ENCODE measurements around the gene KIAA0232.

Gene KIAA0232, protein sequence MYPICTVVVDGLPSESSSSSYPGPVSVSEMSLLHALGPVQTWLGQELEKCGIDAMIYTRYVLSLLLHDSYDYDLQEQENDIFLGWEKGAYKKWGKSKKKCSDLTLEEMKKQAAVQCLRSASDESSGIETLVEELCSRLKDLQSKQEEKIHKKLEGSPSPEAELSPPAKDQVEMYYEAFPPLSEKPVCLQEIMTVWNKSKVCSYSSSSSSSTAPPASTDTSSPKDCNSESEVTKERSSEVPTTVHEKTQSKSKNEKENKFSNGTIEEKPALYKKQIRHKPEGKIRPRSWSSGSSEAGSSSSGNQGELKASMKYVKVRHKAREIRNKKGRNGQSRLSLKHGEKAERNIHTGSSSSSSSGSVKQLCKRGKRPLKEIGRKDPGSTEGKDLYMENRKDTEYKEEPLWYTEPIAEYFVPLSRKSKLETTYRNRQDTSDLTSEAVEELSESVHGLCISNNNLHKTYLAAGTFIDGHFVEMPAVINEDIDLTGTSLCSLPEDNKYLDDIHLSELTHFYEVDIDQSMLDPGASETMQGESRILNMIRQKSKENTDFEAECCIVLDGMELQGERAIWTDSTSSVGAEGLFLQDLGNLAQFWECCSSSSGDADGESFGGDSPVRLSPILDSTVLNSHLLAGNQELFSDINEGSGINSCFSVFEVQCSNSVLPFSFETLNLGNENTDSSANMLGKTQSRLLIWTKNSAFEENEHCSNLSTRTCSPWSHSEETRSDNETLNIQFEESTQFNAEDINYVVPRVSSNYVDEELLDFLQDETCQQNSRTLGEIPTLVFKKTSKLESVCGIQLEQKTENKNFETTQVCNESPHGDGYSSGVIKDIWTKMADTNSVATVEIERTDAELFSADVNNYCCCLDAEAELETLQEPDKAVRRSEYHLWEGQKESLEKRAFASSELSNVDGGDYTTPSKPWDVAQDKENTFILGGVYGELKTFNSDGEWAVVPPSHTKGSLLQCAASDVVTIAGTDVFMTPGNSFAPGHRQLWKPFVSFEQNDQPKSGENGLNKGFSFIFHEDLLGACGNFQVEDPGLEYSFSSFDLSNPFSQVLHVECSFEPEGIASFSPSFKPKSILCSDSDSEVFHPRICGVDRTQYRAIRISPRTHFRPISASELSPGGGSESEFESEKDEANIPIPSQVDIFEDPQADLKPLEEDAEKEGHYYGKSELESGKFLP (N-terminal part only)

GRCh38 chr4:6782147-6782845 is at the start of gene KIAA0232:
Gene KIAA0232 (plus strand): TSS chr4:6782727. CDS start chr4:6824454, 41,727 bp downstream.
- DNase-seq, result peak; percentile 85

GRCh38 chr4:6733358-6734164 is 49.0 kb upstream of the KIAA0232 start:
- no peak for DNase-seq

GRCh38 chr4:6734165-6734786 is 48.3 kb upstream of the KIAA0232 start:
- DNase-seq, result no peak

DNA sequence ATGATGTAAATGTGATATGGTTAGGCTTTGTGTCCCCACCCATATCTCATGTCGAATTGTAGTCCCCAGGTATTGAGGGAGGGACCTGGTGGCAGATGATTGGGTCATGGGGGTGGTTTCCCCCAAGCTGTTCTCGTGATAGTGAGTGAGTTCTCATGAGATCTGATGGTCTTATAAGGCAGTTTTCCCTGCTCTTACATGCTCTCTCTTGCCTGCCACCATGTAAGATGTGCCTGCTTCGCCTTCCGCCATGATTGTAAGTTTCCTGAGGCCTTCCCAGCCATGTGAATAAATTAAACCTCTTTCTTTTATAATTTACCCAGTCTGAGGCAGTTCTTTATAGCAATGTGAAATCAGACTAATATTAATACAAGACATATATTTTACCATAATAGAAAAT is 42.6 kb upstream of the KIAA0232 start:
- DNase-seq, result no peak

GRCh38 chr4:6740347-6740746 is 42.2 kb upstream of the KIAA0232 start:
- DNase-seq, result no peak

DNA sequence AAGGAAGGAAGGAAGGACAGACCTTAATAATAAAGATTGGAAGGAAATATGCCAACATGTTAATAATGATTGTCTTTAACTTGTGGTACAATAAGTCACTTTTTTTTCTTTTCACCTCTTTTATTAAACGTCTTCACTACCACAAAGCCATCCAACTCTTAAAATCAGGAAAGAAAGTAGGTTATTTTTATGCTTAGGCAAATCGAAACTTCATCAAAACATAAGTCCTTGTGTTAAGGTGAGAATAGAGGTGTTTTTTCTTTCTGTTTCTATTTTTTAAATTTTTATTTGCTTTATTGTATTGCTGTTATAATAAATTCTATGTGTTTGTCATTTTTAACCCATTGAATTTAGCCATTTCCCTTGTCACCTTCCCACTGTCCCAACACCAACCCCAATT is 40.0 kb upstream of the KIAA0232 start:
- DNase-seq, result no peak

DNA sequence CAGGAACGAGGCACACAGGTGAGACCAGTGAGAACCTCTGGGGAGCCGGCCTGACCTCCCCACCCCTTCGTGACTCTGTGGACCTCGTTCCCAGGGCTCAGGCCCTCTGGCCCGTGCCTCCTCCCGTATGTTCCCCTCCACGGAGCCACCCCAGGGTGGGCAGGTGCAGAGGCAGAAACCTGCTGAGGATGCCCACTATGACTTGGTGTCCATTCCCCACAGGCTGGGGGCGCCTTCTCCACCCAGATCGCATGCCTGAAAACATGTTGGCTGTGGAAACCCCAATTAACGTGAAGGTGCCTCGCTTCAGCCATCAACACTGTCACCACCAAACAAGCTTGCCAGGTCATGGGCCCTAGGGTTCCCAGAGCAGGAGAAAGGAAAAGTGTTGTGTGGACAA is 39.5 kb upstream of the KIAA0232 start:
- no peak for DNase-seq

DNA sequence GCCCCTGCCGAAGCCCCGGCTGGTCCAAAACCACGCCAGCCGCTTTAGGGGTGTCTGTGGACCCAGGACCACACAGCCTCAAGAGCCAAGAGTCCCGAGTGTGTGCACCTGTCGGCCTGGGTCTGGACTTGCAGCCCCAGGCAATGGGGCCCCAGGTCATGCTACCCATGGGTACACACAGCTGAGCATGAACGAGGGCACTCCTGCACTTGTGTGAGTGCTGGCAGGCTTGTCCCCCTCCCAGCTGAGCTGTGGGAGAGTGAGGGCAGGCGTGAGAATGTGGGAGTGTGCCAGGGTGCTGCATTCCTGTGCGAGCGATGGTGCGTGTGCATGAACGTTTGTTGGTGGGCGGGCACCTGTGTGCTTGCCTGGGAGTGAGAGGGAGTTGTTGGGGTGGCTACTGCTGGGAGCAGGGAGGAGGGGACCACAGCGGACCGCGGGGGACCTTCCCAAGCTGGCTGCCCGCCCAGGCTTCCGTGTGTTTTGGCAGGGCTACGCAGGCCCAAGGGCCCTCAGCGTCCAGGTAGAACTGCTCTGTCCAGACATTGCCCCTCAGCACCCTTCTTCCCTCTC is 35.7 kb upstream of the KIAA0232 start:
- DNase-seq, result peak; percentile 81

DNA sequence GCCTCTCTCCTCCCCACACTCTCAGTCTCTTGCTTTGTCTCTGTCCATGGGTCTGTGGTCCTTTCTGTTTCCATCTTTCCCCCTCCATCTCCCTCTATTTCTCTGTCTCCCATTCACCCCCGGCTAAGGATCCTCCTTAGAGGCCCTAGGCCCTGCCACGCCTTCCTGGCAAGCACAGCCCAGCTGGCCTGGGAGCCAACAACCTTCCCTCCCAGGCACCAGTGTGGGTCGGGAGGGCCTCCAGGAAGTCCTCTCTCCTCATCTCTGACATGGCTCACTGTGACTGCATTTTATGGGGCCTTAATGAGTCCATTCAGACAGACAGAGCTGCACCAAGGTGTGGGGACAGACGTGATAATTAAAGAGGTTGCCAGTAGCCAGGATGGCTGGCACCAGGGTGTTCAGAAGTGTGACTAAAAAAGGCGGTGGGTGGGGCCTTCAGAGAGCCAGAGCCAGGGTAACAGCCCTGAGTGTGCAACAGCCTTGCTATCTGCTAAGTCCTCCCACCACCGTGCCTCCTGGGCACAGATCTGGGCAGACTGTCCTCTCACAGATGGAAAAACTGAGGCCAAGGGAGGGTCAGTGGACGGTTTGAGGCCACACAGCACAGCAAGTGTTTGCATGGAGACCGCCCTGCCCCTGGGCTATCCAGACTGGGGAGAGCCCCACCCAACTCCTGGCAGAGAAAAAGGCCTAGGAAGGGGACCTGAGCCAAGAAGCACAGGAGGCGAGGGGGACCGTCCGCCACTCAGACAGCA is 35.1 kb upstream of the KIAA0232 start:
- DNase-seq, result peak; percentile 65

DNA sequence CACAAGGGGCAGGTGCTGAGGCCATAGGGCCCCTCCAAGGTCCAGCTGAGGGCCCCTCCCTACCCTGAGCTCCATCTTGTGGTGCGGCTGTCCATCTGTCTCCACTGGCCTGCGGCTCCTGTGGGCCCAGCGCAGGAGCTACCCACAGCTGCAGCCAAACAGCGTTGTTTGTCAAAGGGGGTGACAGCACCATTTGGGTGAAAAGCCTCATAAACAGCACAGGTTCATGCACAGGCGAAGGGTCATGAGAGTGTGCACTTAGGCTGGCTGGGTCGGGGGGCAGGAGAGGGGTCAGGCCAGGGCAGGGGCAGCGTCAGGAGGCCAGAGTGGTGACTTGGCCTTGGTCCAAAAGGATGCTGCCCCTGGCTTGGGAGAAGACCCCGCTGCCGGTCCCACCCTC is 34.2 kb upstream of the KIAA0232 start:
- DNase-seq, result no peak

- DNase-seq, result no peak
Observed at GRCh38 chr4:6749340-6750171, 33.0 kb upstream of the KIAA0232 start.

DNA sequence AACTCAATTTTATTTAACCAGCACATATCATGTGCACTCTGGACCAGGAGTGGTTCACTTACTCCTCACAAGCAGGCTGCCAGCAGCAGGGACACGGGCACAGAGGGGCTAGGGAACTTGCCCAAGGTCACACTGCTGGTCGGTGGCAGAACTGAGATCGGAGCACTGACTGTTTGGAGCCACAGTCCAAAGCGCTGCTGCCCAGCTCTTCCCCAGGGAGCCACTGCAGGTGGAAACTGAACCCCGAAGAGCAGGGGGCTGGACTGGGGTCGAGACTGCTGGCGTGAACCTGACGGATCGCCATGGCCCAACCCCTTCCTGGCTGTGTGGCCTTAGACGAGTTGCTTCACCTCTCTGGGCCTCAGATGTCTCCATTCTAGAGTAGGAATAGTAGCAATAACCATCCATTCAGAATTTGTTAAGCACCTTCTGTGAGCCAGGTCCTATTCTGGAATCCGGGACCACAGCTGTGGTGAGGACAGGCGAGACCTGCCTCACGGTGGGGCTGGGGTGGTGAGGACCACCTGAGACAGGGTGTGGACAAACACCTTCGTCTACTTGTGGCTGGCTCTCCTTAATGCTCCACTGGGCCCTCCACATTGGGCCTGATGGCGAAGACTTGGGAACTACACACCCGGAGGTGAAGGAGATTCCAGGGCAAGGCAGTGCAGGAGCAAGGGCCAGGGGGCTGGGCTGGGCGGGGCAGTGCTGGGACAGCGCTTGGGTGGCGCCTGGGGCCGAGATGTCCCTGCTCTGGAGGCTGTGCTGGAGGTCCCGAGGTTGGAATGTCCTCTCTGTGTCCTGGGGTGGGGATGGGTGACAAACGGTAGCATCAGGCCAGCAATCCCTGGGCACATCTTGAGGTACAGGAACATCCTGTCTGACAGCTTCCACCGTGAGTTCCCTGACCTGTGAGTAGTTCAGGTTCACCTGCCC is 32.0 kb upstream of the KIAA0232 start:
- no peak for DNase-seq

DNA sequence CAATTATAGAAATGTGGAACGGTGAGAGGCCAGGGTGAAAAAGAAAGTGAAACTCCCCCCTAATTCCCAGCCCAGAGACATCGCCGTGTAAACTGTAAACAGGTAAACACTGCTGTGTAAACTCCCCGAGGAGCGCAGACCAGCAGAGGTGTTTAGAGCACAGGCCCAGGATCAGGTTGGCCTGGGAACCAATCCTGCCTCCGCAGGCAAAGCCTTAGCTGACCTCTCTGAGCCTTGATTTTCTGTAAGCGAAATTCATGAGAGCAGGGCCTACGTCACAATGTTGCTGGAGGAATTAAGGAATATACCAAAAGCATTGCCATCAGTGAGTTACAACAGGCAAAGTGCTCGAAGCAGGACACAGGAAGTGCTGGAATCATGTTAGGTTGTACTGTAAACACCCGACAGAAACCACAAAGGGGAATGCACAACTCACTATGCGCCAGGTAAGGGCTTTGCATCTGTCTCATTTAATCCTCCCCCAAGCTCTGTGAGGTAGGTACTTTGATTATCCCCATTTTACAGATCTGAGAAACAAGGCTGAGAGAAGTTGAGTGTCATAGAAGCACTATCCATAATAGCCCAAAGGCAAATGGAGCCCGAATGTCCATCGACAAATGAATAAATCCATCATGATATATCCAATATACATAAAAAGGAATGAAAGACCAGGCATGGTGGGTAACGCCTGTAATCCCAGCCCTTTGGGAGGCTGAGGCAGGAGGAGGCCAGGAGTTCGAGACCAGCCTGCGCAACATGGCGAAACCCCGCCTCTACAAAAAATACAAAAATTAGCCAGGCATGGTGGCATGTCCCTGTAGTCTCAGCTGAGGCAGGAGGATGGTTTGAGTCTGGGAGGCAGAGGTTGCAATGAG is 30.7 kb upstream of the KIAA0232 start:
- DNase-seq, result no peak

DNA sequence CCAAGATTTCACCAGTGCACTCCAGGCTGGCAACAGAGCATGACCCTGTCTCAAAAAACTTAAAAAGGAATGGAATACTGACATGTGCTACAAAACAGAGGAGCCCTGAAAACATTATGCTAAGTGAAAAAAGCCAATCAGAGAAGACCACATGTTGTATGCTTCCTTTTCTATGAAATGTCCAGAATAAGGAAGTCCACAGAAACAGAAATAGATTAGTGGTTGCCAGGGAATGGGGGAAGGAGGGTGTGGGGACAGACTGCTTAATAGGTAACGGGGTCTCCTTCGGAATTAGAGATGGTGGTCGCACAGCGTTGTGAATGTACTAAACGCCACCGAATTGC is 30.1 kb upstream of the KIAA0232 start:
- DNase-seq, result no peak

DNA sequence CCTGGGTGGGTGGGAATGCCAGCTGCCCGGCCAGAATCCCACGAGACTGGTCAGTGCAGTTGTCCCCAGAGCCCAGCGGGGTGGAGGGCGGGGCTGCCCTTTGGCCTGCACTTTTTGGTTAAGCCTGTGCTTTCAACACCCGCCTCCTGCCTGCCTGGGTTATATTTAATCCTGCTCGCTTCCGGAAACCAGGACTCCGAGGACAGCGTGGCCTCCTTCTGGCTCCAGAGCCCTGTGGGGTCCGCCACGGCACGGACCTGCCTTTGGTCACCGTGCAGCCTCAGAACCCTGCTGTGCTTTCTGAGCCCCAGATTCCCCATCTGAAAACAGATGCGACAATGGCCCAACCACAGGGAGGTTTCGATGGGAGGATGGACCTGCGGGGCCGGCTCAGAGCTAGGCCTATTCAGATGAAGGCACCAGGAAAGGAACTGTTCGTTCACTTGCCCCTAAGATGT is 29.4 kb upstream of the KIAA0232 start:
- no peak for DNase-seq

DNA sequence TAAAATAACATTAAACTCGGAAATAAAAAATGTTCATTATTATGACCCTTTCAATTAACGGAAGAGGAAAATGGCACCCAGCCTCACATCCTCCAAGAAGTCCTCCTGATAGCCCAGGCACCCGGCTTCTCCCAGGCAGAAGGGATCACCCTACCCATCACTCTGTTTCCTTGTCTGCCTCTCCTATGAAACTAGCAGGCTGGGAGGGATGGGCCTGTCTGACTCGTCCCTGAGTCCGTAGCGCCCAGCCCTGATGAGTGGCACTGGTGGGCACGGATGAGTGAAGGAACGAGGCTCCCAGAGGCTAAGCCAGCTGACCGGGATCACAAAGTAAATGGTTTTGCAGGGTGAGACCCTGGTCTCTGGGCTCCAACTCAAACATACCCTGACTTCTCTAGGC is 28.6 kb upstream of the KIAA0232 start:
- DNase-seq, result no peak

DNA sequence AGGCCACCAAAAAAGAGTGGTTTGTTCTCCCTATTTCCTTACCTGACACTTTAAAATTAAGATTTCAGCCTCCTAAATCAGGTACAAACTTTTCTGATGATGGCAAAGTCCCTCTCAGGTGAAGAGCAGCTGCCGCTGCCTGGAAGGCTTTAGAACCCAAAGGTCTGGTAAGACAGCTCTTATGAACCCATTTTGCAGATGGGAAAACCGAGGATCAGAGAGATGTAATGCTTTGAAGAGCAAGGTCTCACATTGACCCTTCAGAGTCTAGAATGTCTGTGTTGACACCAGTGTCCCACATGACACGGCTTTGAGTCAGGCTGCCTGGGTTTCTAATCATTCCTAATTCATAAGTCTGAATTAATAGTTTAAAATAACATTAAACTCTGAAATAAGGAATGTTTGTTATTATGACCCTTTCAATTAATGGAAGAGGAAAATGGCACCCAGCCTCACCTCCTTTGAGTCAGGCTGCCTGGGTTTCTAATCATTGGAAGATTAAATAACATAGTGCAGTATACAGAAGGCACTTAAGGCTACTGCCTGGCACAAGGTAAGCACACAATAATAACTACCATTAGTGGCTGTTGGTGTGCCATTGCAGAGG is 27.9 kb upstream of the KIAA0232 start:
- no peak for DNase-seq
